OCI-LY1 (cell line): ENCODE results near the gene CCDC102A.

Source experiments
- EZH2 ChIP-seq: fragments of 200-600 bp; sonication (generic), shearing (Covaris generic); IDR thresholded peaks from 2 replicates; pipeline ENCODE4 v1.8.0; 2017; ENCODE audit warnings: borderline replicate concordance, mixed run types, mild to moderate bottlenecking, antibody characterized with exemption, low read length, moderate library complexity, mixed read lengths
- TF ChIP-seq, protein P1 (sequence below): fragments of 200-600 bp; sonication (generic), shearing (Covaris generic); IDR thresholded peaks from 2 replicates; pipeline ENCODE4 v1.5.1; 2017; ENCODE audit warnings: mild to moderate bottlenecking, antibody characterized with exemption, low read length, moderate library complexity, mixed read lengths

DNA sequence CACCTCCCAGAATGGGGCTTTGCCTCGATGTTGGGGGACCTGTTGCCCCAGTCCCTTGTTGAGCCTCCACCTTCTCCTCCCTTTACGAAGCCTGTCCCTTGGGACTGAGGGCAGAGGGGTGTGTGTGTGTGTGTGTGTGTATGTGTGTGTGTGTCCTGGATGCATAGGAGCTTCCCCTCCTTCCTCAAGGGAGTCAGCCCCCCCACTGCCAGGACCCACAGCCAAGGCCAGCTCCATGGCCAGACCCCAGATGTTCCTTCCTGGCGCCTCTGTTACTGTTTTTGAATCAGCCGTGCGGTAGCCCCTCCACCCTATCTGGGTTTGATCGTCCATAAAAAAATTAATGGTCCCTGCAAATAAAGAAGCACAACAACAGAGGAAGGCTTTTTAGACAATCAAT lies 32.4 kb downstream of the CCDC102A start:
- TF ChIP-seq, protein P1, sequence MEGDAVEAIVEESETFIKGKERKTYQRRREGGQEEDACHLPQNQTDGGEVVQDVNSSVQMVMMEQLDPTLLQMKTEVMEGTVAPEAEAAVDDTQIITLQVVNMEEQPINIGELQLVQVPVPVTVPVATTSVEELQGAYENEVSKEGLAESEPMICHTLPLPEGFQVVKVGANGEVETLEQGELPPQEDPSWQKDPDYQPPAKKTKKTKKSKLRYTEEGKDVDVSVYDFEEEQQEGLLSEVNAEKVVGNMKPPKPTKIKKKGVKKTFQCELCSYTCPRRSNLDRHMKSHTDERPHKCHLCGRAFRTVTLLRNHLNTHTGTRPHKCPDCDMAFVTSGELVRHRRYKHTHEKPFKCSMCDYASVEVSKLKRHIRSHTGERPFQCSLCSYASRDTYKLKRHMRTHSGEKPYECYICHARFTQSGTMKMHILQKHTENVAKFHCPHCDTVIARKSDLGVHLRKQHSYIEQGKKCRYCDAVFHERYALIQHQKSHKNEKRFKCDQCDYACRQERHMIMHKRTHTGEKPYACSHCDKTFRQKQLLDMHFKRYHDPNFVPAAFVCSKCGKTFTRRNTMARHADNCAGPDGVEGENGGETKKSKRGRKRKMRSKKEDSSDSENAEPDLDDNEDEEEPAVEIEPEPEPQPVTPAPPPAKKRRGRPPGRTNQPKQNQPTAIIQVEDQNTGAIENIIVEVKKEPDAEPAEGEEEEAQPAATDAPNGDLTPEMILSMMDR, result no peak
- TF ChIP-seq EZH2, result no peak
